ENCODE data around the gene NFKBIL1. TPM values are rescaled to one million over a fixed set of nuclear protein-coding genes. Genes with fewer than 3 reads are reported as not detected.

Gene NFKBIL1
- total and polyA plus RNA-seq, 7 donors: 18.0 to 55.1 (median 32.5) TPM

GRCh38 chr6:31558631-31559500 is 11.5 kb downstream of the NFKBIL1 start:
- H3K4me3 ChIP-seq: no peak overlapping the region
- intact Hi-C loops (cut with DNase I): loop anchor here (1.0 kb wide), 1 partner anchor 10 kb away; no protein-coding TSS in a partner anchor
- H3K27me3 ChIP-seq: no peaks in the 10 kb centered on the region
- H3K4me1 ChIP-seq: peaks cover 0 to 20% (median 5%) of the 10 kb centered on the region in 4 donors
- peak overlapping the region in 3 of 4 donors; percentile 40 to 55 (median 54) for H3K27ac ChIP-seq
- peaks cover 11 to 52% (median 20%) of the 10 kb centered on the region in 4 donors for H3K36me3 ChIP-seq
- peak; percentile 69 for DNase-seq
- no peaks in the 10 kb centered on the region for H3K9me3 ChIP-seq
- 56 to 83% methylated on average over 14 of the region's 14 CpGs for WGBS, 2 donors
- TF ChIP-seq EP300 (IDR thresholded peaks at IDR 0.05) (no peak), POLR2AphosphoS5 (IDR thresholded peaks at IDR 0.05) (no peak), POLR2A (IDR thresholded peaks at IDR 0.05) (no peak), CTCF (IDR thresholded peaks at IDR 0.05) (no peak)

GRCh38 chr6:31559606-31559957 is 12.2 kb downstream of the NFKBIL1 start:
- Histone ChIP-seq H3K27me3 (no peaks in the 10 kb centered on the region), H3K4me3 (no peak overlapping the region), H3K9me3 (no peaks in the 10 kb centered on the region), H3K36me3 (peaks cover 11 to 45% (median 20%) of the 10 kb centered on the region in 4 donors), H3K4me1 (peaks cover 0 to 20% (median 5%) of the 10 kb centered on the region in 4 donors), H3K27ac (peak overlapping the region; percentile 40 to 55 (median 48))
- 50 to 65% methylated on average over 4 of the region's 4 CpGs for WGBS, 2 donors
- DNase-seq: no peak
- TF ChIP-seq POLR2A (IDR thresholded peaks at IDR 0.05): no peak
- TF ChIP-seq POLR2AphosphoS5 (IDR thresholded peaks at IDR 0.05): no peak
- TF ChIP-seq CTCF (IDR thresholded peaks at IDR 0.05): no peak
- no peak for TF ChIP-seq EP300 (IDR thresholded peaks at IDR 0.05)
- intact Hi-C loops (cut with DNase I): no loop called here

- WGBS, 2 donors: 43 to 83% methylated on average over 7 of the region's 7 CpGs
- Histone ChIP-seq H3K27me3 (no peaks in the 10 kb centered on the region), H3K4me3 (no peak overlapping the region), H3K36me3 (peaks cover 11 to 40% (median 20%) of the 10 kb centered on the region in 4 donors), H3K4me1 (peaks cover 0 to 20% (median 5%) of the 10 kb centered on the region in 4 donors), H3K9me3 (no peaks in the 10 kb centered on the region), H3K27ac (peak overlapping the region; percentile 40 to 55 (median 48))
- peak; percentile 73 for DNase-seq
- TF ChIP-seq POLR2AphosphoS5 (IDR thresholded peaks at IDR 0.05) (peak in 2 of 4 donors; percentile 24 to 48), CTCF (IDR thresholded peaks at IDR 0.05) (no peak)
- intact Hi-C loops (cut with DNase I): no loop called here
These were observed 12.7 kb downstream of the NFKBIL1 start for GRCh38 chr6:31559958-31560696.

GRCh38 chr6:31560697-31561058 is 13.3 kb downstream of the NFKBIL1 start:
- intact Hi-C loops (cut with DNase I): loop anchor here (1.0 kb wide), 1 partner anchor 41 kb away; no protein-coding TSS in a partner anchor
- peak overlapping the region; percentile 40 to 55 (median 48) for H3K27ac ChIP-seq
- no peak overlapping the region for H3K4me3 ChIP-seq
- TF ChIP-seq POLR2AphosphoS5 (IDR thresholded peaks at IDR 0.05): no peak
- no peak for TF ChIP-seq EP300 (IDR thresholded peaks at IDR 0.05)
- no peak for TF ChIP-seq CTCF (IDR thresholded peaks at IDR 0.05)
- no peak for TF ChIP-seq POLR2A (IDR thresholded peaks at IDR 0.05)
- H3K36me3 ChIP-seq: peaks cover 11 to 40% (median 20%) of the 10 kb centered on the region in 4 donors
- H3K9me3 ChIP-seq: no peaks in the 10 kb centered on the region
- H3K4me1 ChIP-seq: peaks cover 0 to 20% (median 5%) of the 10 kb centered on the region in 4 donors
- no peak for DNase-seq
- H3K27me3 ChIP-seq: no peaks in the 10 kb centered on the region
